Skeletal muscle satellite cell (primary cell): ENCODE results near the gene PHLDB1.
"Not testable (repeated sequence)": the region's sequence is repeated elsewhere in the genome, so short reads cannot be mapped to it uniquely, and the experiment has no call there.

ENCODE experiments used
- H3K27me3 ChIP-seq: 2 replicates; pipeline ENCODE4 v1.7.0; 2013; ENCODE audit warnings: low read length; ENCODE audit not compliant: control insufficient read depth, insufficient read depth
- H3K36me3 ChIP-seq: 2 replicates; pipeline ENCODE4 v1.7.0; 2013; ENCODE audit warnings: mild to moderate bottlenecking, control low read depth, low read length; ENCODE audit not compliant: insufficient read depth
- H3K4me1 ChIP-seq: 2 replicates; pipeline ENCODE4 v1.7.0; 2013; ENCODE audit warnings: low read length; ENCODE audit not compliant: control insufficient read depth, insufficient read depth
- H3K4me2 ChIP-seq: 2 replicates; pipeline ENCODE4 v1.7.0; 2013; ENCODE audit warnings: mild to moderate bottlenecking, low read length
- H3K4me3 ChIP-seq: 2 replicates; pipeline ENCODE4 v1.7.0; 2013; ENCODE audit warnings: low read length
- H3K9ac ChIP-seq: 2 replicates; pipeline ENCODE4 v1.7.0; 2013; ENCODE audit warnings: mild to moderate bottlenecking, low read depth, low read length, moderate library complexity
- H3K9me3 ChIP-seq: replicated peaks from 2 replicates; pipeline ENCODE4 v1.7.0; 2013; ENCODE audit warnings: mild to moderate bottlenecking, control low read depth, low read length

PHLDB1 gene

GRCh38 chr11:118608360-118609227 lies 1.2 kb downstream of the PHLDB1 start:
- Histone ChIP-seq H3K27me3 (no peaks in the 10 kb centered on the region), H3K36me3 (peaks cover 12% of the 10 kb centered on the region), H3K9me3 (no peaks in the 10 kb centered on the region), H3K4me2 (peak overlapping the region; percentile 85), H3K4me3 (peak overlapping the region; percentile 79), H3K9ac (peak overlapping the region; percentile 100), H3K4me1 (peaks cover 67% of the 10 kb centered on the region)

DNA sequence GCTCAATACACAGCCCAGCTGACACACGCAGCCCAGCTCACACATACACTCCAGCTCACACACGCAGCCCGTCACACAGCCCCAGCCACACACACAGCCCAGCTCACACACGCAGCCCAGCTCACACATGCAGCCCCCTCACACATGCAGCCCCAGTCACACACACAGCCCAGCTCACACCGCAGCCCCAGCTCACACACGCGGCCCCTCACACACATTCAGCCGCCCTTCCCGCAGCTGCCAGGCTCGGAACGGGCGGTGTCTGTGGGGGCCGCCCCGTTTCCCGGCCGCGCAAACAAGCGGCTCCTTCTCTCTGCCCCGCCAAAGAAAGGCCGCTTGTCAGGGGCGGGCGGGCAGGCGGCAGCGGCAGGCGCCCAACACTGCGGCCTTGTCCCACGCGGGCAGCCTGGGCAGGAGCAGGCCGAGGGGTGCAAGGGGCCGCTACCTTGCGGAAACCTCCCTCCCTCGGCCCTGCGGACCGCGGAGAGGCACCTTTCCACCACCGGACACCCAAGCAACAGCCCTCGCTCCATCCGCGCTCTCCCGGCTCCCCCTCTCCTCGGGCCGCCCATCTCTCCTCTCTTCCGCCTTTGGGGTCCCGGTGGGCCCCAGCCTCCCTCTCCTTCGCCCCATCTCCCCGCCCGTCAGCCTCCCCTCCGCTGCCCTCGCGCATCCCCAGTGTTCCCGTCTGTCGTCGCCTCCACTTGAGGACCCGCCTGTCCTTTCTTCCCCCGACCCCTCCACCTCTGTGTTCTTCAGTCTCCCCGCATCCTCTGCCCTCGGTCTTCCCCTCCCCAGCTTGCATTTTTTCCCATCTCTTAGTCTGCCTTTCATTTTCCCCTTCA lies 2.2 kb downstream of the PHLDB1 start:
- Histone ChIP-seq H3K36me3 (peaks cover 22% of the 10 kb centered on the region), H3K4me2 (peak overlapping the region; percentile 85), H3K9me3 (no peaks in the 10 kb centered on the region), H3K4me1 (peaks cover 59% of the 10 kb centered on the region), H3K4me3 (peak overlapping the region; percentile 79), H3K9ac (peak overlapping the region; percentile 100), H3K27me3 (no peaks in the 10 kb centered on the region)

GRCh38 chr11:118610225-118610772 lies 2.9 kb downstream of the PHLDB1 start:
- Histone ChIP-seq H3K4me2 (peak overlapping the region; percentile 85), H3K4me1 (peaks cover 55% of the 10 kb centered on the region), H3K9me3 (no peaks in the 10 kb centered on the region), H3K36me3 (peaks cover 26% of the 10 kb centered on the region), H3K4me3 (peak overlapping the region; percentile 58), H3K27me3 (no peaks in the 10 kb centered on the region), H3K9ac (peak overlapping the region; percentile 30)

GRCh38 chr11:118610773-118611432 lies 3.5 kb downstream of the PHLDB1 start:
- H3K9me3 ChIP-seq: no peaks in the 10 kb centered on the region
- peaks cover 54% of the 10 kb centered on the region for H3K4me1 ChIP-seq
- peak overlapping the region; percentile 58 for H3K4me3 ChIP-seq
- peak overlapping the region; percentile 85 for H3K4me2 ChIP-seq
- H3K27me3 ChIP-seq: no peaks in the 10 kb centered on the region
- H3K9ac ChIP-seq: peak overlapping the region; percentile 30
- H3K36me3 ChIP-seq: peaks cover 32% of the 10 kb centered on the region

- H3K9me3 ChIP-seq, H3K27me3 ChIP-seq, H3K9ac ChIP-seq, H3K4me3 ChIP-seq: not testable (repeated sequence)
- H3K4me1 ChIP-seq: peaks cover 49% of the 10 kb centered on the region
- peaks cover 37% of the 10 kb centered on the region for H3K36me3 ChIP-seq
- H3K4me2 ChIP-seq: peak overlapping the region; percentile 85
These were observed 4.0 kb downstream of the PHLDB1 start for GRCh38 chr11:118611433-118611795.

DNA sequence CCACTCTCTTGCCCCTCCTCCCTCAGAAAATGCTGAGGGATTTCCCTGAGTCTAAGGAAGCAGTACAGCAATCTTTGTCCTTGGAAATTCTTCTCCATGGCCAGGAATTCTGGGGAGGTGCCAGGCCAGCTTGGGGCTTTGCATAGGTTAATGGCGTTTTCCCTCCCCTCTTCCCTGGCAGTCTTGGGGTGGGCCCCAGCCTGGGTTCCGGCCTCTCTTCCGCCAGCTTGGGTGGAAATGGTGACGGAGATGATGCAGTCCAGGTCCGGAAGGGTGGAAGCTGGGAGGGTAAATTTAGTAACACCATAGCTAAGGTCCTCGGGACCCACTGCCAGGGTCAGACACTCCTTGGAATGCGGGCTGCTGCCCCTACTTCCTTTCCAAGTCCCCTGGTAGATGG lies 5.0 kb downstream of the PHLDB1 start:
- Histone ChIP-seq H3K4me2 (no peak overlapping the region), H3K4me3 (no peak overlapping the region), H3K36me3 (peaks cover 43% of the 10 kb centered on the region), H3K27me3 (no peaks in the 10 kb centered on the region), H3K4me1 (peaks cover 47% of the 10 kb centered on the region), H3K9me3 (no peaks in the 10 kb centered on the region), H3K9ac (no peak overlapping the region)

DNA sequence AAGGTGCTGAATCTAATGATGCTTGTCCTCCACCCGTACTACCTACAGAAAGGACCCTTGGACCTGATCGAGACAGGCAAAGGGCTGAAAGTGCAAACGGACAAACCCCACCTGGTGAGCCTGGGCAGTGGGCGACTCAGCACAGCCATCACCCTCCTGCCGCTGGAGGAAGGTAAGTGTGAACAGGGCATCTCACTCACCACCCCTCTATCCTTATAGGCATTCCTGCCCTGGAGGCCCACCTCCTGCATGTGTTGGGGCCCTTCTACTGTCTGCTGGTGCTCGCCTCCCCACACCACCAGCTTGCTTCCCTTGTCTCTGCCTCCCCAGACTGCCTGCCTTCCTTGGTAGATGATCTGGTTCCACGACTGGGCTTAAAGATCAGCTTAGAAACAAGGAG lies 7.1 kb downstream of the PHLDB1 start:
- Histone ChIP-seq H3K27me3 (no peaks in the 10 kb centered on the region), H3K36me3 (peaks cover 45% of the 10 kb centered on the region), H3K4me1 (peaks cover 56% of the 10 kb centered on the region), H3K9me3 (no peaks in the 10 kb centered on the region), H3K9ac (no peak overlapping the region), H3K4me2 (no peak overlapping the region), H3K4me3 (no peak overlapping the region)

DNA sequence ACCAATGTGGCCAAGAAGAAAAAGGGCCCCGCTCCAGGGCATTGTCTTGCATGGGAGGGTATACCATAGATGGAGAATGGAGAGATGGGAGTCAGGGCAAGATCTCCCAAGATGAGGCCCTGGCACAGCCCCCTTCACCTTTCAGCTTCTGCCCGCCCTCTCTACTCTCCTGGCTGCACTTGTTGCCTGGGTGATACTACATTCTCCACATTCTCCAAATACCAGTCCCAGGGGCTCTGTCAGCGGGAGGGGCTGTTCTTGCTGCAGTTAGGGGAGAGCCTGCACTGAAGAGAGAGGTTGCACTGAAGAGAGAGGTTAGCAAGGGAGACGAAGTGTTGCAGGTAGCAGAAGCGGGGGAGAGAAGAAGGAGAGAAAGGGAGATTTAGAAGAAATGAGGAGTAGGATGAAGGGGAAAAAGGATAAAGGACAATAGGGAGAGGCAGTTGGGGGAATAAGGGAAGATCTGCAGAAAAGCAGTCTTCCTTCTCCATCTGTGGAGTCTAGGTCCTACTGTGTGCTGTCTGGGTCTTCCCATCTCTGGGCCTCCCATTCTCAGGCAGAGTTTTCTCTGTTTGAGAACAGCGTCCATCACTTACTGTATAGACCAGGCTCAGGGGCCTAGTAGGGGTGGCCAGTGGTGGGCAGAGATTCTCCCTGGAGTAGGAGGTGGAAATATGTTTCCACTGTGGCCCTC lies 8.0 kb downstream of the PHLDB1 start:
- Histone ChIP-seq H3K4me3 (no peak overlapping the region), H3K9ac (no peak overlapping the region), H3K36me3 (peaks cover 45% of the 10 kb centered on the region), H3K27me3 (no peaks in the 10 kb centered on the region), H3K9me3 (no peaks in the 10 kb centered on the region), H3K4me1 (peaks cover 56% of the 10 kb centered on the region), H3K4me2 (no peak overlapping the region)

GRCh38 chr11:118615976-118616371 lies 8.6 kb downstream of the PHLDB1 start:
- Histone ChIP-seq H3K9ac (no peak overlapping the region), H3K4me2 (no peak overlapping the region), H3K4me1 (peaks cover 57% of the 10 kb centered on the region), H3K9me3 (no peaks in the 10 kb centered on the region), H3K4me3 (no peak overlapping the region), H3K27me3 (no peaks in the 10 kb centered on the region), H3K36me3 (peaks cover 45% of the 10 kb centered on the region)

- peaks cover 66% of the 10 kb centered on the region for H3K4me1 ChIP-seq
- H3K9ac ChIP-seq: peak overlapping the region; percentile 88
- H3K27me3 ChIP-seq: no peaks in the 10 kb centered on the region
- no peaks in the 10 kb centered on the region for H3K9me3 ChIP-seq
- peak overlapping the region; percentile 54 for H3K4me3 ChIP-seq
- H3K4me2 ChIP-seq: peak overlapping the region; percentile 79
- peaks cover 42% of the 10 kb centered on the region for H3K36me3 ChIP-seq
These were observed 10.9 kb downstream of the PHLDB1 start for GRCh38 chr11:118618115-118618990.
